Mucosa of stomach (tissue), 1 donor: ENCODE measurements around the gene ELMO1.

Source experiments
- H3K27me3 ChIP-seq: one replicate; pipeline ENCODE4 v1.7.0; 2013; ENCODE audit warnings: mild to moderate bottlenecking, low read length; ENCODE audit not compliant: control insufficient read depth, insufficient read depth
- H3K36me3 ChIP-seq: one replicate; pipeline ENCODE4 v1.7.0; 2013; ENCODE audit warnings: low read length; ENCODE audit not compliant: control insufficient read depth, insufficient read depth
- H3K4me1 ChIP-seq: one replicate; pipeline ENCODE4 v1.7.0; 2013; ENCODE audit warnings: mild to moderate bottlenecking, low read length; ENCODE audit not compliant: control insufficient read depth, insufficient read depth
- H3K4me3 ChIP-seq: one replicate; pipeline ENCODE4 v1.7.0; 2013; ENCODE audit warnings: low read length
- H3K9ac ChIP-seq: one replicate; pipeline ENCODE4 v1.7.0; 2013; ENCODE audit warnings: mild to moderate bottlenecking, low read length, moderate library complexity
- H3K9me3 ChIP-seq: one replicate; pipeline ENCODE4 v1.7.0; 2013; ENCODE audit warnings: mild to moderate bottlenecking, low read length, moderate library complexity; ENCODE audit not compliant: control insufficient read depth
- donor health status: Pancreatic carcinoma.

Gene ELMO1

DNA sequence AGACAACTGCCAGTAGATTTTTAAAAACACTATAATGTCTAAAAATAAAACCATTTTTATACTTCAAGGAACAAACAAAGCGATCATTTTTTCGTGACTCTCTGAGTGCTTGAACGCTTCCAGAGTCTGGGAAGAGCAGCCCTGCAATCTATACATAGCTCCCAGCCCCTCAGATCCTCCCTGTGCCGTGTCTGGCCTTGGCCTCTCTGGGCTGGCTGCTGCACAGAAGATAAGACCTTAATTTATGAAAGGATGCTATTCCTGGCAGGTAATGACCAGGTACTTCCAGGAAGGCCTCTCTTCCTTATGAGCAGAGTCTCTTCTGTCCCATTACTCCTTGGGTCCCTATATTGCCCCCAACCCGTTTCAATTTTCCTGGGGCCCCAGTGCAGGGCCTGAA lies 523.5 kb downstream of the ELMO1 start:
- Histone ChIP-seq H3K4me3 (no peak overlapping the region), H3K9ac (no peak overlapping the region), H3K4me1 (no peaks in the 10 kb centered on the region), H3K9me3 (no peaks in the 10 kb centered on the region), H3K27me3 (no peaks in the 10 kb centered on the region), H3K36me3 (no peaks in the 10 kb centered on the region)

GRCh38 chr7:36923943-36924436 lies 524.7 kb downstream of the ELMO1 start:
- no peaks in the 10 kb centered on the region for H3K36me3 ChIP-seq
- no peak overlapping the region for H3K9ac ChIP-seq
- H3K4me3 ChIP-seq = no peak overlapping the region
- H3K27me3 ChIP-seq = no peaks in the 10 kb centered on the region
- H3K9me3 ChIP-seq = no peaks in the 10 kb centered on the region
- H3K4me1 ChIP-seq = no peaks in the 10 kb centered on the region

DNA sequence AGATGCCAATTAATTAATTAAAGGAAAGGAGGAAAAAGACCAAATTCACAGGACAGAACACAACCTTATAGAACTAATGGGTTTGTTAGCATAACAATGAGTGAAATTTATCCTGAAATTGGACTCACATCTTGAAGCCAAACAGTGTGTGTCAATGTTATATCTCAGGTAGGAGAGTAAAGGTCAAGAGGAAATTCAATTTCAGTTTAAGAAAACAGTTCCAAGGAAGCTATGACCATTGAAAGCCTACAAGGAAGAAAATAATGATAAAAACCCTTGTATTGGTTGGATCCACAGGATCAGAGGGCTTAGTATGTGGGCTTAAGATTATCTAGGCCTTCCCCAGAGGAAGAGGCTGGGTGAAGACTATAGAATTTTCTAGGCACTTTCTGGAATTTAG lies 525.5 kb downstream of the ELMO1 start:
- Histone ChIP-seq H3K4me3 (no peak overlapping the region), H3K36me3 (no peaks in the 10 kb centered on the region), H3K9me3 (no peaks in the 10 kb centered on the region), H3K4me1 (no peaks in the 10 kb centered on the region), H3K9ac (no peak overlapping the region), H3K27me3 (no peaks in the 10 kb centered on the region)

DNA sequence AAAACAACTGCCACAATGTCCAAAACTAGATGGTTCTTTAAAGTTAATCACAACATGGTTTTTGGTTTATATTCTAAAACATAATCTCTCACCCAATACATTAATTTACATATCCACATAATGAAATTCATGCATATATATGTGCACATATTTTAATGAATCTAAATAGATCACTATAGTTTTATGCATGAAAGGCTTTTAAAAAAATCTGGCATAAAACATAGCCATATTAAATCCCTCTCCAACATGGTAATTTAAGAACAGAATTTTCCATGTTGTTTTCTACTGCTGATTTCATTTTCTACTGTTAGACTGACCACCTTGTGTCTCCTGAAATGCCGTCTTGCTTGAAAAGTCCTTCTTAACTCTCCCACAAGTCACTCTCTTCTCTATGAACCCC lies 528.2 kb downstream of the ELMO1 start:
- H3K9me3 ChIP-seq = no peaks in the 10 kb centered on the region
- no peaks in the 10 kb centered on the region for H3K4me1 ChIP-seq
- H3K27me3 ChIP-seq = no peaks in the 10 kb centered on the region
- no peak overlapping the region for H3K9ac ChIP-seq
- no peaks in the 10 kb centered on the region for H3K36me3 ChIP-seq
- no peak overlapping the region for H3K4me3 ChIP-seq

DNA sequence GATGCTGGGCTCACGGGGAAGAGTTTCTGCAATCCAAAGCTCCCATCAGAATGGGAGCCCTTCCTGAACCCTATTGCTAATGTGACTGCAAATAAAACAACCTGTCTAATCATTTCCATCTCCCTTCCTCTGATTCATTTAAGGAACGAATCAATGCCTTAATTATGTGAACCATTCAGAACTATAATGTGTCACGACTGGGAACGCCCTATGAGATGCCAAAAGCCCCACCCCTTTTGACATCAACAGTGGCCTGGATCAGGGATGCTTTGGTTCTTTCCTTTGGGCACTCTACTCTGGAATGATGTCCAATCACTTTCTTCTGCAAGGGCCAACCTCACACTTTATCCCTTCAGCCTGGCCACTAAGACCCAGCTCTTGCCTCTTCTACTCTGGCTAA lies 528.9 kb downstream of the ELMO1 start:
- Histone ChIP-seq H3K4me3 (no peak overlapping the region), H3K9me3 (no peaks in the 10 kb centered on the region), H3K9ac (no peak overlapping the region), H3K4me1 (no peaks in the 10 kb centered on the region), H3K36me3 (no peaks in the 10 kb centered on the region), H3K27me3 (no peaks in the 10 kb centered on the region)

DNA sequence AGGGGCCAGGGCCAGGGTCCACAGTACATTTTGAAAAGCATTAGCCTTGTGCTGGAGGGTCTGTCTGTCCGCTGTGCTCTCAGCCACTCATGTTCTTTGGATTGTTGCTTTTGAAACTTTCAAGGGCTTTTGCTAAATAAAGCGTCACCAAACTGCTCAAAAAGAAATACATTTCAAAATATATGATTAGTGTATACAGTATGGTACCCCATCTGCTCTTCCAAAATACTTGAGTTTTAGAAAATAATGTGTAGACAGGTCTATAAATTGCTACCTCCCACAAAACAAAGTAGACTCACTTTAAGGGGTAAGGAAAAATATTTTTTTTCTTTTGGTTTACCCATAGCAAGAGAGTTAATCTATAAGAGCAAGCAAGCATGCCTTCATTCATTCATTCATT lies 530.1 kb downstream of the ELMO1 start:
- Histone ChIP-seq H3K4me1 (no peaks in the 10 kb centered on the region), H3K4me3 (no peak overlapping the region), H3K27me3 (no peaks in the 10 kb centered on the region), H3K9ac (no peak overlapping the region), H3K36me3 (no peaks in the 10 kb centered on the region), H3K9me3 (no peaks in the 10 kb centered on the region)

- Histone ChIP-seq H3K4me3 (no peak overlapping the region), H3K27me3 (no peaks in the 10 kb centered on the region), H3K36me3 (no peaks in the 10 kb centered on the region), H3K9me3 (no peaks in the 10 kb centered on the region), H3K4me1 (no peaks in the 10 kb centered on the region), H3K9ac (no peak overlapping the region)
Observed at GRCh38 chr7:36916619-36917018, 532.0 kb downstream of the ELMO1 start.

DNA sequence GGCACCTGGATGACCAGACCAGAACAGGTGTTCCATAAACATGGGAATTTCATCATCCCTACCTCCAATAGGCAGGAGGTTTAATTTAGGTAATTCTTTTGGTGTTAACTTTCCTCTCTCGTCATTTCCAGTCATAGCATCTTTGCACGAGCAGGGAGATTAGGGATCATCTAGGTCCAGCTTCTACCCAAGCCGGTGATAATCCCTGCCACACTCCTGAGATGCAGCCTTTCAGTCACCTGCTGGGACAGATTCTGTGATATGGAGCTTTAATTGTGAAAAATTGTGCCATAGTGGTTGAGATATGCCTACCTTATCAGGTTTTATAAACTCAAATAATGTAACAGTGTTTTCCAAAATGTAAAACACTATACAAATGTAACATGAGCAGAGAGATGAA lies 532.5 kb downstream of the ELMO1 start:
- H3K4me1 ChIP-seq = no peaks in the 10 kb centered on the region
- no peaks in the 10 kb centered on the region for H3K36me3 ChIP-seq
- H3K4me3 ChIP-seq = no peak overlapping the region
- H3K9me3 ChIP-seq = no peaks in the 10 kb centered on the region
- H3K9ac ChIP-seq = no peak overlapping the region
- H3K27me3 ChIP-seq = no peaks in the 10 kb centered on the region

- no peak overlapping the region for H3K4me3 ChIP-seq
- H3K36me3 ChIP-seq = no peaks in the 10 kb centered on the region
- H3K4me1 ChIP-seq = no peaks in the 10 kb centered on the region
- H3K9ac ChIP-seq = no peak overlapping the region
- H3K27me3 ChIP-seq = no peaks in the 10 kb centered on the region
- H3K9me3 ChIP-seq = no peaks in the 10 kb centered on the region
Observed at GRCh38 chr7:36911788-36912187, 536.9 kb downstream of the ELMO1 start.

DNA sequence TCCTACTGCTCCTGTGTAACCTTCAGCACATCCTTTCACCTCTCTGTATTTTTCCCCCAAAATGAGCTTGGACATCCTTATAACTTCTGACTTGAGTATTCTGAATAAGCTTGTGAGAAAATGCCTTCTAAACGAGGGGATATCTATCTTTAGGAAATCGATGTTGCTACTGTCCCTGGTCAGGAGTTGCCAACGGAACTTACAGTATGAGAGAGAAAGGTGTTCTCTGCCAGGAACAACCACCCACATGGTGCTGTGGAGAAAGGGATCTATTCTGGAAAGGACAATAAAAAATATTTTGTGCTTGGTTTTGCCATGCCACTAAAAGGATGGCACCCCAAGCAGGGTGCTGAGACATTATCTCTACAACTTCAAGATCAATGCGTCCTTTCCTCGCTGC lies 537.8 kb downstream of the ELMO1 start:
- Histone ChIP-seq H3K36me3 (no peaks in the 10 kb centered on the region), H3K27me3 (no peaks in the 10 kb centered on the region), H3K4me1 (no peaks in the 10 kb centered on the region), H3K4me3 (no peak overlapping the region), H3K9me3 (no peaks in the 10 kb centered on the region), H3K9ac (no peak overlapping the region)

DNA sequence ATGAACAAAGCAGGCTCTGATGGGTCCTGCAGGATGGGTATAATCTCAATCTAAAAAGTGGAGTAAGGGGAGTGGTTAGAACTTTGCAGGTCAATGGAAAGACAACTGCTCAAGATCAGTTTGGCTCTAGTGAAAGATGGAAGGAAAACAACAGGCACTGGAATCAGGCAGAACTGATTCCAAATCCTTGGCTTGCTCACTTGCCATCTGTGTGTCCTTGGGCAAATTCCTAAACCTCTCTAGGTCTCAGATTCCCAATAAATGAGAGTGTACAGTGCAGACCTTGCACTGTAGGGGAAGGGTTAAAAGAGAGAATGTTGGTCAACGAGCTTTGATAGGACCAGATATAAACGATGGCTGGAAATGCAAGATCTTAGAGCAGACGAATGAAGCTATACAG lies 538.3 kb downstream of the ELMO1 start:
- Histone ChIP-seq H3K9me3 (no peaks in the 10 kb centered on the region), H3K4me3 (no peak overlapping the region), H3K27me3 (no peaks in the 10 kb centered on the region), H3K9ac (no peak overlapping the region), H3K4me1 (no peaks in the 10 kb centered on the region), H3K36me3 (no peaks in the 10 kb centered on the region)

- no peak overlapping the region for H3K9ac ChIP-seq
- no peak overlapping the region for H3K4me3 ChIP-seq
- no peaks in the 10 kb centered on the region for H3K4me1 ChIP-seq
- H3K9me3 ChIP-seq = no peaks in the 10 kb centered on the region
- no peaks in the 10 kb centered on the region for H3K27me3 ChIP-seq
- no peaks in the 10 kb centered on the region for H3K36me3 ChIP-seq
Observed at GRCh38 chr7:36906956-36907635, 541.6 kb downstream of the ELMO1 start.

DNA sequence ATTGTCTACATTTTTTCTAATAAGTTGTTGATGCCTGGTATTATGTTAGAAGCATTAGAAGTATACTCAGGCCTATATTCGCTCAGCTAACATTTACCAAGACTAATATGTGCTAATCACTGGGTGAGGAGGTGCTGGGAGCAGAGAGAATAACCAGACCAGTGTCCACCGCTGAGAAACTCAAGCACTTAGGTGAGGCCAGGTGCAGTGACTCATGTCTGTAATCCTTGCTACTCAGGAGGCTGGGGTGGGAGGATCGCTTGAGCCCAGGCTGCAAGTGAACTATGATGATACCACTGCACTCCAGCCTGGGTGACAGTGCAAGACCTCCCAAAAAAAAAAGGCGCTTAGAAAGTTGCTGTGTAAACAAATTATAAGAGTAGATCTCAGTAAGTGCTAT lies 542.2 kb downstream of the ELMO1 start:
- Histone ChIP-seq H3K9me3 (no peaks in the 10 kb centered on the region), H3K9ac (no peak overlapping the region), H3K27me3 (no peaks in the 10 kb centered on the region), H3K4me1 (no peaks in the 10 kb centered on the region), H3K4me3 (no peak overlapping the region), H3K36me3 (no peaks in the 10 kb centered on the region)
